Effector memory CD8-positive, alpha-beta T cell (primary cell): ENCODE measurements around the gene MRAS.
A peak's percentile ranks its signal among the peaks of the same experiment; 100 is the strongest.

Source experiments
- ATAC-seq: fragments of 150-1000 bp; cut with Tn5 transposase; replicated peaks from 2 replicates; pipeline ENCODE4 v1.10.0; 2021; ENCODE audit warnings: mild to moderate bottlenecking, moderate library complexity
- DNase-seq, 3 experiments: peaks; one replicate each; pipeline ENCODE4 v3.0.0; 2021
- H3K27ac Mint-ChIP-seq, 2 donors: one replicate each; pipeline ENCODE4 v1.8.0; 2022; ENCODE audit warnings: mild to moderate bottlenecking in 2 of 2, mixed read lengths in 2 of 2, moderate library complexity in 2 of 2
- H3K27me3 Mint-ChIP-seq, 2 donors: one replicate each; pipeline ENCODE4 v1.8.0; 2022; ENCODE audit warnings: mixed read lengths in 2 of 2
- H3K36me3 Mint-ChIP-seq: one replicate; pipeline ENCODE4 v1.8.0; 2022; ENCODE audit warnings: mild to moderate bottlenecking, moderate library complexity, mixed read lengths; ENCODE audit not compliant: insufficient read depth
- H3K4me1 Mint-ChIP-seq, 2 donors: one replicate each; pipeline ENCODE4 v1.8.0; 2022; ENCODE audit warnings: low read depth in 2 of 2, mixed read lengths in 2 of 2
- H3K4me3 Mint-ChIP-seq, 2 donors: one replicate each; pipeline ENCODE4 v1.8.0; 2022; ENCODE audit warnings: mild to moderate bottlenecking in 2 of 2, mixed read lengths in 2 of 2, moderate library complexity in 2 of 2
- H3K9me3 Mint-ChIP-seq, 2 donors: one replicate each; pipeline ENCODE4 v1.8.0; 2022; ENCODE audit warnings: mixed read lengths in 2 of 2
- total RNA-seq, 9 experiments: gene quantifications; one replicate each; lab custom pipeline; 2026; lab: John Stamatoyannopoulos, UW

Gene MRAS
- 0 to 1.0 (median 0.18) reads per million in 9 experiments for total RNA-seq

DNA sequence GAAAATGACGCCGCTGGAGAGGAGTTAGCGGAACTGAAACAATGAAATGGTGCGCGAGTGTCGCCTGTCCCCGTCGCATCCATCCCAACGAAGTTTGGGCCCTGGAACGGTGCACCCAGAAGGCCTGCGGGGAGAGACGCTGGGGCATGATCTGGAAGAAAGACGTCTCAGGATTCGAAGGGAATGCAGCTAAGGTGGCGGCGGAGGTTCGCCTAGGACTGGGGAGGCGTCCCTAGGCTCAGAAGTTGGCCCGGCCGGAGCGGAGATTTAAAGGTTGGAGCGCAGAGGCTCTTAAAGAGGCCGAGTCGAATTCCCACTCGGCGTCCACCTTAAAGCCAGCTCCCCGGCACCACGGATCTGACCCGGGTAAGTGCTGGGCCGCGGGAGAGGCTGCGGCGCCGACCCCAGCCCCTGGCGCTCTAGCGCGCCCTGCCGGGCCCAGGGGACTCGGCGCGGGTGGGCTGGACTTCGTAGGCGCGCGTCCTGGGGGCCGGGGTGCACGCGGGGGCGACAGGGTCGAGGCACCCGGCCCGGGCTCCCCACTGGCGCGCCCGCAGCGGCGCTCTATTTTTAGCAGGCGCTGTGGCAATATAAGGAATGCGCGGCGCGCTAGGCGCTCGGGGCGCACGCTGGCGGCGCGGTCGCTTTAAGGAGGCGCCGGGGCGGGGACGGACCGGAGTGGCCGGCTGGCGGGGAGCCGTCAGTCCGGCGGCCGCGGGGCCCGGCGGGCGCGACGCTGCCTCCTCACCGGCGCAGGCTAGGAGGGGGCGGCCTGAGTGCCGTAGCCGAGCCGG is at the start of gene MRAS:
Gene MRAS, plus strand, starts transcription at position 620 of the 794 bp plus-strand sequence. CDS start 24,305 bp downstream, outside the sequence.
- peaks cover 32 to 47% of the 10 kb centered on the region in 2 donors for H3K27me3 Mint-ChIP-seq
- DNase-seq (peak in 2 of 3 experiments; percentile 15 to 36), ATAC-seq (peak; percentile 79)
- H3K4me3 Mint-ChIP-seq: peak within 1 kb of the TSS; percentile 87 to 96
- no peaks in the 10 kb centered on the region for H3K36me3 Mint-ChIP-seq
- H3K4me1 Mint-ChIP-seq: peaks cover 5 to 6% of the 10 kb centered on the region in 2 donors
- no peaks in the 10 kb centered on the region for H3K9me3 Mint-ChIP-seq
- peak within 1 kb of the TSS in 1 of 2 donors; percentile 71 for H3K27ac Mint-ChIP-seq

DNA sequence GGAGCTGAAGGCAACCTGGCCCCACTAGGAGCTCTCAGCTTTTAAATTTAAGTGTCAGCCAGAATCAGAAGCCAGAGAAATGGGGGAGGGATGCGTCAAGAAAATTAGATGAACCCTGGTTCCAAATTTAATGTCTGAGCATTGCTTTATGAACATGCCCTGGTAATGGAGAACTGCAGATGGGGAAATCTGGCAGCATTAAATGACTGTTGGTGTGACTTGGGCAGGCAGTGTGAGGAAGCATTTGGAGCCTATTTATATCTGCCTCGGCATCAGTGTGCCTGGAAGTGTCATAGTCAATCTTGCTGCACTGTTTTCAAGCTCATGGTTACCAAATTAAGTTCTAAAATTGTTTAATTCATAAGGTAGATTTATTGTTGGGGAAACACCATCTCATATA is 47.7 kb upstream of the MRAS start:
- Mint-ChIP-seq H3K4me1 (no peaks in the 10 kb centered on the region), H3K36me3 (peaks cover 10% of the 10 kb centered on the region), H3K9me3 (no peaks in the 10 kb centered on the region), H3K27me3 (no peaks in the 10 kb centered on the region), H3K4me3 (no peak overlapping the region), H3K27ac (no peak overlapping the region)
- no peak for DNase-seq
- no peak for ATAC-seq

DNA sequence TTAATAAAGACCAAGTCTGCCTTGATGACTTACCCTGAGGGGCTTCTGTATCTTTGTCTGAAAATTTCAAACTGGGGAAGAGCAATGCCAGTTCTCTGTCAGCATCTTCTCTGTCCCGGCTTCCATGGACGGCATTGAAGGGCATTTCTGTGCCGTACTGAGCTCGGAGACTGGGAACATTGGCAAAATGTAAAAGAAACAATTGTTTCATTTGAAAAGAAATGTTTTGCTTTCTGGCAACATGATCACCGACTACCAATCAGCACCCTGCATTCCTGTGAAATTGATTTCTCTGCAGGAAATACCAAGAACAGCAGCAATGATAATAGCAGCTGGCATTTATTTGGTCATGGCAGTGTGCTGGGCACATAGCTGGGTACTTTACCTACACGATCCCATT is 44.9 kb upstream of the MRAS start:
- peaks cover 0 to 19% of the 10 kb centered on the region in 2 donors for H3K27me3 Mint-ChIP-seq
- ATAC-seq (no peak), DNase-seq (no peak)
- H3K4me1 Mint-ChIP-seq: no peaks in the 10 kb centered on the region
- H3K4me3 Mint-ChIP-seq: no peak overlapping the region
- H3K36me3 Mint-ChIP-seq: no peaks in the 10 kb centered on the region
- H3K9me3 Mint-ChIP-seq: peaks cover 7 to 15% of the 10 kb centered on the region in 2 donors
- no peak overlapping the region for H3K27ac Mint-ChIP-seq

DNA sequence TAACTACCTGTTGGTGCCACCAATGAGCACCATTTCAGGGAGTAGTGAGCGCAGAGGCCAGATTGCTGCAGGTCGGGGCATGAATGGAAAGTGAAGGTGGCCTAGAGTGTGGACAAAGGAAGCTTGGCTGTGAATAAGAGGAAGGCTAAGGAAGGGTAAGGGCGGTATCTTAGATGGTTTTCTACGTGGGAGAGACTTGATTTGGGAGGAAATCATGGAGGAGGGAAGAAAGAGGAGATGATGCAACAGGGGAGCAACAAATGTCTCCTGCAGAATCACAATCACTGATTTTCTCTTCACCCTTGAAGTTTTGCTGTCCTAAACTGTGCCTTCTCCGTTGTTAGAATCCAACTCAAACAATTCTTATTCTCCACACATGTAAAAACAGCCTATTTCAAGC is 40.5 kb upstream of the MRAS start:
- H3K4me3 Mint-ChIP-seq: no peak overlapping the region
- H3K9me3 Mint-ChIP-seq: peaks cover 11 to 29% of the 10 kb centered on the region in 2 donors
- peaks cover 0 to 41% of the 10 kb centered on the region in 2 donors for H3K27me3 Mint-ChIP-seq
- no peaks in the 10 kb centered on the region for H3K36me3 Mint-ChIP-seq
- DNase-seq (no peak), ATAC-seq (no peak)
- no peak overlapping the region for H3K27ac Mint-ChIP-seq
- no peaks in the 10 kb centered on the region for H3K4me1 Mint-ChIP-seq

DNA sequence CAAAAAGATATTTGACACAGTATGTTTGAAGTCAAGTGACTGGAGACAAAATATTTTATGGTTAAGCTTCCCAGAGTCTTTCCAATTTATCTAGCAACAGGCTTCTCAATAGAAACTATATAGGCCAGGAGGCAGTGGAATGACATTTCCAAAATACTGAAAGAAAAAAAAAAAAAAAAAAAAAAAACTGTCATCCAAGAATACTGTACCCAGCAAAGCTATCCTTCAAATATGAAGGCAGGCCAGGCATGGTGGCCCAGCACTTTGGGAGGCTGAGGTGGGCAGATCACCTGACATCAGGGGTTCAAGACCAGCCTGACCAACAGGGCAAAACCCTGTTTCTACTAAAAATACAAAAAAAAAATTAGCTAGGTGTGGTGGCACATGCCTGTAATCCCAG is 39.6 kb upstream of the MRAS start:
- H3K27ac Mint-ChIP-seq: no peak overlapping the region
- H3K4me3 Mint-ChIP-seq: no peak overlapping the region
- H3K27me3 Mint-ChIP-seq: peaks cover 0 to 43% of the 10 kb centered on the region in 2 donors
- no peaks in the 10 kb centered on the region for H3K4me1 Mint-ChIP-seq
- DNase-seq (no peak), ATAC-seq (no peak)
- H3K36me3 Mint-ChIP-seq: no peaks in the 10 kb centered on the region
- peaks cover 11 to 29% of the 10 kb centered on the region in 2 donors for H3K9me3 Mint-ChIP-seq

DNA sequence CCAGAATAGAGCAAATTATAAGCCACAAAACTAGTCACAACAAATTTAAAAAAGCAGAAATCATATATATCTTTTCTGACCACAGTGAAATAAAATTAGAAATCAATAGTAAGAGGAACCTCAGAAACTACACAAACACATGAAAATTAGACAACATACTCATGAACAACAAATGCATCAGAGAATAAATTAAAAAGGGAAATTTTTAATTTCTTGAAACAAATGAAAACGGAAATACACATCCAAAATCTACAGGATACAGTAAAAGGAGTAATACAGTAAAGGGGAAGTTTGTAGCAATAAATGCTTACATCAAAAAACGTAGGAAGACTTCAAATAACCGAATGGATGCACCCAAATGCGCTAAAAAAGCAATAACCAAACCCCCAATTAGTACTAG is 37.9 kb upstream of the MRAS start:
- Mint-ChIP-seq H3K4me3 (no peak overlapping the region), H3K27ac (no peak overlapping the region), H3K27me3 (peaks cover 0 to 43% of the 10 kb centered on the region in 2 donors), H3K9me3 (peaks cover 11 to 29% of the 10 kb centered on the region in 2 donors), H3K36me3 (no peaks in the 10 kb centered on the region), H3K4me1 (no peaks in the 10 kb centered on the region)
- no peak for DNase-seq
- ATAC-seq: no peak

DNA sequence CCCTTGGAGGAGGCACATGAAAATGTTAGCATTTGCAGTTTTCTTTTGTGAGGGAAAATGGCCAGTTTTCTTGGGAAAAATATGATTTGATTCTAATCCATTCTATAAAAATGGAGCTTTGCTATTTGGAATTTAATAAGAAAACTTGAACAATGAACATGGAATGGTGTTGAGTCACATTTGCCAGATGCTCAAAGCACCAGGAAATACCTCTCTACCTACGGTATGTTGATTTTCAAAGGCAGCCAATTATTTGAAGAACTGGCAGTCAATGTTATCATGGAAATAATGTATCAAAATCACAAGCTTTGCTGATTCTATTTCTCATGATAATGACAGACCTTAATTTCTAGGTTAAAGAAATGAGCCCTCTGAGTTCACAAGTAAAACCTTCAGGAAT is 33.6 kb upstream of the MRAS start:
- H3K36me3 Mint-ChIP-seq: no peaks in the 10 kb centered on the region
- ATAC-seq (no peak), DNase-seq (no peak)
- H3K27me3 Mint-ChIP-seq: peaks cover 0 to 23% of the 10 kb centered on the region in 2 donors
- H3K4me3 Mint-ChIP-seq: no peak overlapping the region
- H3K27ac Mint-ChIP-seq: no peak overlapping the region
- H3K9me3 Mint-ChIP-seq: peaks cover 5 to 12% of the 10 kb centered on the region in 2 donors
- H3K4me1 Mint-ChIP-seq: no peaks in the 10 kb centered on the region

DNA sequence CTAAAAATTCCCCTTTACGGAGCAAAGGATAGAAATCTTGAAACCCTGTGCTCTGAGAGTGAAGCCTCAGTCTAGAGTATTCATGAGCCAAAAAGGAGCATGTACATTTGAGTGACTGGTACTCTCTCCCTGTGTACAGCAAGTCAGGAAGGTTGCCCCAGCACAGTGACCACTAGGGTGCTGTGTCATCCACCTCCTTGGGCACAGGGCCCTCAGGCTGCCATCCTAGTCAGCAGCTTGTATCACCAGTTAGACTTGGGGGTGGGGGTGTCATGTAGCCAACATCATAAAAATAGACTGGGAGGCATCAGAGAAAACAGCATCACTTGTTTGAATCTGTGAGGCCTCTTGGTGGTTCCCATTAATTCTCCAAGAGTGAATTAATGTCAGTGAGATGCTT is 30.7 kb upstream of the MRAS start:
- H3K36me3 Mint-ChIP-seq: no peaks in the 10 kb centered on the region
- H3K27ac Mint-ChIP-seq: no peak overlapping the region
- H3K9me3 Mint-ChIP-seq: no peaks in the 10 kb centered on the region
- no peaks in the 10 kb centered on the region for H3K4me1 Mint-ChIP-seq
- H3K4me3 Mint-ChIP-seq: no peak overlapping the region
- ATAC-seq (no peak), DNase-seq (no peak)
- peaks cover 10 to 13% of the 10 kb centered on the region in 2 donors for H3K27me3 Mint-ChIP-seq

DNA sequence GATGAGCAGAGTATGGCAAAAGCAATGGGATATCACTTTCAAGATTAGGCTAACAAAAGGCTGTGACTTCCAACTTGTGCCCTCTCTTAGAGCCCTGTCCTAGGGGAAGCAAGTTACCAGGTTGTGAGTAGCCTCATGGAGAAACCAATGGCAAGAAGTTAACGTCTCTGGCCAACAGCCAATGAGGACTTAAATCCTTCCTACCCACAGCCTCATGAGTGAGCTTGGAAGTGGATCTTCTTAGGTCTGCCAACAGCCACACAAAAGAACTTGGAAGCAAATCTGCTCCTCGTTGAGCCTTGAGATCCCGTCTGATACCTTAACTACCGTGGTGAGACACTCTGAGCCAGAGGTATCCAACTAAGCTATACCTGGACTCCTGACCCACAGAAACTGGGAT is 24.4 kb upstream of the MRAS start:
- no peak for DNase-seq
- H3K27me3 Mint-ChIP-seq: peaks cover 10% of the 10 kb centered on the region in 2 donors
- no peak overlapping the region for H3K4me3 Mint-ChIP-seq
- H3K9me3 Mint-ChIP-seq: no peaks in the 10 kb centered on the region
- ATAC-seq: no peak
- peaks cover 3% of the 10 kb centered on the region for H3K36me3 Mint-ChIP-seq
- peaks cover 4 to 9% of the 10 kb centered on the region in 2 donors for H3K4me1 Mint-ChIP-seq
- peak overlapping the region in 1 of 2 donors; percentile 15 for H3K27ac Mint-ChIP-seq

DNA sequence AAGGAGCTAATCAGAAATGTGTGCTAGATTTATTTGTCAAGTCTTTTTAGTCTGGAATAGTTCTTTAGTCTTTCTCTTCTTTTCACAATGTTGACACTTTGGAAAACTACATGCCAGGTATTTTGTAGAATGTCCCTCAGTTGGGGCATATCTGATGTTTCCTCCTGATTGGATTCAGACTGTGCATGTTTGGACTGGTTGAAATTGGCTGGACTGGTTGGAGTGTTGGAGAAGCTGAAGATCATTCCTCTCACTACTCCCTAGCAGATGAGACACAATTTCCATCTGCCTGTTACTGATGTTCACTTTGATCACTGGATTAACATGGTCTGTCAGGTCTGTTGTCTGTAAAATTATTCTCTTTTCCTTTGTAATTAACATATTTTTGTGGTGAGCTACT is 22.4 kb upstream of the MRAS start:
- Mint-ChIP-seq H3K4me3 (no peak overlapping the region), H3K27ac (no peak overlapping the region), H3K27me3 (no peaks in the 10 kb centered on the region), H3K36me3 (peaks cover 14% of the 10 kb centered on the region), H3K9me3 (no peaks in the 10 kb centered on the region), H3K4me1 (peaks cover 8 to 20% of the 10 kb centered on the region in 2 donors)
- ATAC-seq: no peak
- no peak for DNase-seq

DNA sequence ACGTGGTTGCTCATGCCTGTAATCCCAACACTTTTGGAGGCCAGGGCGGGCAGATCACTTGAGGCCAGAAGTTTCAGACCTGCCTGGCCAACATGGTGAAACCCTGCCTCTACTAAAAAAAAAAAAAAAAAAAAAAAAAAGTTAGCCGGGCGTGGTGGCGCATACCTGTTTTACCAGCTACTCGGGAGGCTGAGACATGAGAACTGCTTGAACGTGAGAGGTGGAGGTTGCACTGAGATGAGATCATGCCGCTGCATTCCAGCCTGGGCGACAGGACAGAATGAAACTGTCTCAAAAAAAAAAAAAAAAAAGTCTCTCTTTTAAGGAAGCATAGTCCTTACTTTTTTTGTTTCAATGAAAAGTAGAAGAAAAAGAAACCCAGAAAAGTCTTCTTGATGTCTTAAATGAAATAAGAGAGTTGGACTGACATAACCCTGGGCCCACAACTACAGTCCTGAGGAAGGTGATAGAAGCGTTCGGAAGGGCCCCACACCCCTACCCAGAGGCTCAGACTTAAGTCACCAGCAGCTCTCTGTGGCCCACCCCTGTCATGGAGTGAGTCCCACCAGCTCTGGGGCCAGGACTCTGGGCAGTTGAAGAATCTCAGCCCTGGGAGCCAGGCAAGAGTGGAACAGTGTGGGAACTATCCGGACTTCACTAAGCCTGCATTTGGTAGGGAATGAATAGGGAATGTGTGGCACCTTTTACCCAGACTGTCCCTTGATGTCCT is 21.3 kb upstream of the MRAS start:
- Mint-ChIP-seq H3K9me3 (no peaks in the 10 kb centered on the region), H3K27ac (no peak overlapping the region), H3K4me1 (peaks cover 8 to 20% of the 10 kb centered on the region in 2 donors), H3K36me3 (peaks cover 14% of the 10 kb centered on the region), H3K27me3 (no peaks in the 10 kb centered on the region), H3K4me3 (no peak overlapping the region)
- no peak for DNase-seq
- ATAC-seq: no peak

DNA sequence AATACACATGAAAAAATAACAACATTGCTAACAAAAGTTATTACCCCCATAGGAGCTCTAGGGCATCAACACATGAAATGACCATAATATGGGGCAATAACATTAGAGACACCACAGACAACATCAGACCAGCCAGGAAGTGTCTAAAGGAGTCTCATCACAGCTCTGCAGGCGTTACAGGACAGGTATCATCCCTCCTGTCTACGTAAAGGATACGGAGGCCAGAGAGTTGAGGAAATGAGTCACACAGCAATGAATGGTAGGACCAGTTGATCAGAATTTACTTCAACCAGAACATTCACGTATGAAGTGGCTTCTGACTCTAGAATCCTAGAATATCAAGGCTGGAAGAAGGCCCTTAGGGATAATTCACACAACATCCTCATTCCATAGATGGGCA is 20.5 kb upstream of the MRAS start:
- Mint-ChIP-seq H3K27ac (no peak overlapping the region), H3K9me3 (no peaks in the 10 kb centered on the region), H3K4me3 (no peak overlapping the region), H3K27me3 (no peaks in the 10 kb centered on the region), H3K4me1 (peaks cover 8 to 22% of the 10 kb centered on the region in 2 donors), H3K36me3 (peaks cover 14% of the 10 kb centered on the region)
- ATAC-seq: peak; percentile 21
- DNase-seq: no peak

DNA sequence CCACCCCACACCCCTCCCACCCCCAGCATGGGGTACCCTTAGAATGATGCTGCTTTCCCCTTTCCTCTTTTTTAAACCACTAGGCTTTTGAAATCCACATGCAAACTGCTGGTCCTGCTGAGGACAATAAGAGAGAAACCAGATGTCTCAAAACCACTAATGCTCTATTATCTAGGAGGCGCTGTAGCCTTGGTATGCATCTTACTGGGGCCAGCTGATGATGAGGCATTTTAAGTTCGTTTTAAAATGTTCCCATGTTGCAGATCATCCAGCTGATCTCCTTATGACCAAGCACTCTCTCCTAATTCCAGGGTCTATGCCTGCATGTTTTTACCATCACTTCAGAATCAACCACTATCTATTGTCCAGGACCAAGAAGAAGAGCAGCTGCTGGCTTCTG is 20.0 kb upstream of the MRAS start:
- ATAC-seq (no peak), DNase-seq (no peak)
- no peaks in the 10 kb centered on the region for H3K27me3 Mint-ChIP-seq
- peak overlapping the region; percentile 91 to 94 for H3K4me3 Mint-ChIP-seq
- H3K4me1 Mint-ChIP-seq: peaks cover 8 to 22% of the 10 kb centered on the region in 2 donors
- peaks cover 16% of the 10 kb centered on the region for H3K36me3 Mint-ChIP-seq
- peak overlapping the region in 1 of 2 donors; percentile 97 for H3K27ac Mint-ChIP-seq
- H3K9me3 Mint-ChIP-seq: no peaks in the 10 kb centered on the region
